GM10248 (cell line): ENCODE data around the gene PRR22.
"Not testable (repeated sequence)": the region's sequence is repeated elsewhere in the genome, so short reads cannot be mapped to it uniquely, and the experiment has no call there.

Experiments used
- CTCF ChIA-PET: fragments of 300-600 bp; sonication (Branson Sonifier 250); formaldehyde crosslinking; extraction: SDS; loops from one replicate; lab custom pipeline; 2021; ENCODE audit warnings: antibody characterized with exemption; lab: Yijun Ruan, JAX
- POLR2A ChIA-PET: fragments of 350-650 bp; sonication (Branson Sonifier 250); formaldehyde crosslinking; extraction: SDS; loops from one replicate; lab custom pipeline; 2020; ENCODE audit warnings: antibody characterized with exemption; lab: Yijun Ruan, JAX
- DNase-seq: peaks from one replicate; pipeline ENCODE4 v3.0.0; 2012; ENCODE audit errors: extremely low spot score
- TF ChIP-seq, protein P1 (sequence below): IDR thresholded peaks from 2 replicates; pipeline ENCODE4 v1.5.1; 2012; ENCODE audit warnings: mild to moderate bottlenecking, low read depth; ENCODE audit errors: extremely low read depth, missing control alignments, control extremely low read depth

Gene PRR22

GRCh38 chr19:5749505-5749904 is 35.0 kb downstream of the PRR22 start:
- CTCF ChIA-PET = interaction anchor here (1.3 kb wide), 1 partner anchor 16 kb away, joined by 3 read pairs; no protein-coding TSS in a partner anchor

DNA sequence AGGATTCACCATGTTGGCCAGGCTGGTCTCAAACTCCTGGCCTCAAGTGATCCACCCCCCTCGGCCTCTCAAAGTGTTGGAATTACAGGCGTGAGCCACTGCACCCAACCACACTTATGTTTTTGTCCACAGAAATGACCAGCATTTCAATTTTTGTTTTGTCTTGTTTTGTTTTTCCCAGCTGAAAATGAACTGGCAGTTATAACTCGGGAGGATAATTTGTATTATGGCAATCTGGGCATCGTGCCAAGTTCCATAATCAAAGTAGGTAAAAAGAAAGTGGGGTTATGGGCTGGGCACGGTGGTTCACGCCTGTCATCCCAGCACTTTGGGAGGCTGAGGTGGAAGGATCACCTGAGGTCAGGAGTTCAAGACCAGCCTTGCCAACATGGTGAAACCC is 35.6 kb downstream of the PRR22 start:
- CTCF ChIA-PET = interaction anchor here (1.3 kb wide), 1 partner anchor 16 kb away, joined by 3 read pairs; no protein-coding TSS in a partner anchor
- DNase-seq, POLR2A ChIA-PET: not testable (repeated sequence)

More at GRCh38 chr19:5749505-5749904, 35.0 kb downstream of the PRR22 start:
- POLR2A ChIA-PET = interaction anchor here (0.6 kb wide), 1 partner anchor 1134 kb away, joined by 5 read pairs; no protein-coding TSS in a partner anchor
- TF ChIP-seq, protein P1, sequence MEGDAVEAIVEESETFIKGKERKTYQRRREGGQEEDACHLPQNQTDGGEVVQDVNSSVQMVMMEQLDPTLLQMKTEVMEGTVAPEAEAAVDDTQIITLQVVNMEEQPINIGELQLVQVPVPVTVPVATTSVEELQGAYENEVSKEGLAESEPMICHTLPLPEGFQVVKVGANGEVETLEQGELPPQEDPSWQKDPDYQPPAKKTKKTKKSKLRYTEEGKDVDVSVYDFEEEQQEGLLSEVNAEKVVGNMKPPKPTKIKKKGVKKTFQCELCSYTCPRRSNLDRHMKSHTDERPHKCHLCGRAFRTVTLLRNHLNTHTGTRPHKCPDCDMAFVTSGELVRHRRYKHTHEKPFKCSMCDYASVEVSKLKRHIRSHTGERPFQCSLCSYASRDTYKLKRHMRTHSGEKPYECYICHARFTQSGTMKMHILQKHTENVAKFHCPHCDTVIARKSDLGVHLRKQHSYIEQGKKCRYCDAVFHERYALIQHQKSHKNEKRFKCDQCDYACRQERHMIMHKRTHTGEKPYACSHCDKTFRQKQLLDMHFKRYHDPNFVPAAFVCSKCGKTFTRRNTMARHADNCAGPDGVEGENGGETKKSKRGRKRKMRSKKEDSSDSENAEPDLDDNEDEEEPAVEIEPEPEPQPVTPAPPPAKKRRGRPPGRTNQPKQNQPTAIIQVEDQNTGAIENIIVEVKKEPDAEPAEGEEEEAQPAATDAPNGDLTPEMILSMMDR = no peak
- DNase-seq = no peak

DNA sequence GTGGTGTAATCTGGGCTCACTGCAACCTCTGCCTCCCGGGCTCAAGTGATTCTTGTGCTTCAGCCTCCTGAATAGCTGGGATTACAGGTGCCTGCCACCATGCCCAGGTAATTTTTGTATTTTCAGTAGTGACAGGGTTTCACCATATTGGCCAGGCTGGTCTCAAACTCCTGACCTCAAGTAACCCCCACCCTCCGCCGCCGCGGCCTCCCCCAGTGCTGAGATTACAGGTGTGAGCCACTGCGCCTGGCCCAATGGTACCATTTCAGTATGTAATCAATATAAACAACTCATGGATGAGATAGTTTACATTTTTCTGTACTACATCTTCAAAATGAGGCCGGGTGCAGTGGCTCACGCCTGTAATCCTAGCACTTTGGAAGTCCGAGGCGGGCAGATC is 39.5 kb downstream of the PRR22 start:
- POLR2A ChIA-PET, CTCF ChIA-PET, DNase-seq: not testable (repeated sequence)

GRCh38 chr19:5743630-5744029 is 40.9 kb downstream of the PRR22 start:
- ChIA-PET POLR2A (no interaction called here), CTCF (no interaction called here)
- TF ChIP-seq, protein P1 = no peak
- DNase-seq = no peak

DNA sequence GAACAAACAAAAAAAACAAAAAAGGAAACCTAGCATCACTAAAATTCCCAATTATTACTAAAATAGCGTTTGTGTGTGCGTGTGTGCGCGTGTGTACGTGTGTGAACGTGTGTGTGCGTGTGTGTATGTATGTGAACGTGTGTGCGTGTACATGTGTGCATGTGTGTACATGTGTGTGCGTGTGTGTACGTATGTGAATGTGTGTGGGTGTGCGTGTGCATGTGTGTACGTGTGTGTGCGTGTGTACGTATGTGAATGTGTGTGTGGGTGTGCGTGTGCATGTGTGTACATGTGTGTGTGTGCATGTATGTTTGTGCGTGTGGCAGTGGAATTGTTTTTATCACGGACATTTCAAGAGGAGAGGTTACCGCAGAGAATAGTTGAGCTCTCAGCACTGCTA is 42.5 kb downstream of the PRR22 start:
- TF ChIP-seq, protein P1 = no peak
- no peak for DNase-seq
- POLR2A ChIA-PET = no interaction called here
- CTCF ChIA-PET = no interaction called here

DNA sequence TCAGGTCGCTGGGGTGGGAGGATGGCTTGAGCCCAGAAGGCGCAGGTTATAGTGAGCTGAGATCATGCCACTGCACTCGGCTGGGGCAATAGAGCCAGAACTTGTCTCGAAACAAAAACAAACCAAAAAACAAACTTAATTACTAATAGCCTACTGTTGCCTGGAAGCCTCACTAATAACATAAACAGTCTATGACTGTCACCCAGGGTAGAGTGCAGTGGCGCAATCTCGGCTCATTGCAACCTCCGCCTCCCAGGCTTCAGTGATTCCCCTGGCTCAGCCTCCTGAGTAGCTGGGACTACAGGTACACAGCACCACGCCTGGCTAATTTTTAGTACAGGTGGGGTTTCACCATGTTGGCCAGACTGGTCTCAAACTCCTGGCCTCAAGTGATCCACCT is 46.1 kb downstream of the PRR22 start:
- ChIA-PET POLR2A (no interaction called here), CTCF (no interaction called here)
- DNase-seq = no peak
- TF ChIP-seq, protein P1 = no peak

GRCh38 chr19:5733172-5733571 is 51.4 kb downstream of the PRR22 start:
- CTCF ChIA-PET = interaction anchor here (1.1 kb wide), 1 partner anchor 16 kb away, joined by 3 read pairs; no protein-coding TSS in a partner anchor
- POLR2A ChIA-PET, DNase-seq: not testable (repeated sequence)
